DND-41 (cell line): Measurements from ENCODE around the gene KLF15.

Source experiments
- ATAC-seq: fragments of 200-7000 bp; cut with Tn5 transposase; 3 replicates; pipeline ENCODE4 v1.9.1; 2021; ENCODE audit warnings: low read depth; ENCODE audit not compliant: insufficient read depth
- DNase-seq: peaks from one replicate; pipeline ENCODE4 v3.0.0-alpha.2; 2020
- H2AFZ ChIP-seq: 2 replicates; pipeline ENCODE4 v1.6.0; 2012; ENCODE audit warnings: low read depth, low read length
- H3K27ac ChIP-seq: 2 replicates; pipeline ENCODE4 v1.5.1; 2012; ENCODE audit warnings: low read length, inconsistent platforms
- H3K27me3 ChIP-seq: fragments of 200-600 bp; sonication (generic); 2 replicates; pipeline ENCODE4 v1.6.0; 2012; ENCODE audit warnings: low read length, mild to moderate bottlenecking, inconsistent platforms; ENCODE audit not compliant: insufficient read depth, poor library complexity
- H3K36me3 ChIP-seq: 2 replicates; pipeline ENCODE4 v1.5.1; 2012; ENCODE audit warnings: low read length, inconsistent platforms; ENCODE audit not compliant: insufficient read depth
- H3K4me1 ChIP-seq: 2 replicates; pipeline ENCODE4 v1.5.1; 2012; ENCODE audit warnings: mild to moderate bottlenecking, low read length; ENCODE audit not compliant: insufficient read depth
- H3K4me2 ChIP-seq: 2 replicates; pipeline ENCODE4 v1.6.0; 2012; ENCODE audit warnings: mild to moderate bottlenecking, moderate library complexity, low read length, inconsistent platforms; ENCODE audit not compliant: insufficient read depth
- H3K4me3 ChIP-seq, 2 experiments: fragments of 200-600 bp in 1 of 2; shearing (Covaris generic) in 1 of 2; 2 replicates each; pipeline ENCODE4 v1.5.1; 2012 to 2016; ENCODE audit warnings: inconsistent platforms in 2 of 2, low read length in 2 of 2, mild to moderate bottlenecking in 2 of 2, low read depth in 1 of 2, moderate library complexity in 1 of 2
- H3K79me2 ChIP-seq: 2 replicates; pipeline ENCODE4 v1.6.0; 2012; ENCODE audit warnings: low read length, inconsistent platforms; ENCODE audit not compliant: insufficient read depth
- H3K9ac ChIP-seq: 2 replicates; pipeline ENCODE4 v1.6.0; 2012; ENCODE audit warnings: low read depth, mild to moderate bottlenecking, inconsistent platforms, low read length, moderate library complexity
- H3K9me3 ChIP-seq: 2 replicates; pipeline ENCODE4 v1.5.1; 2012; ENCODE audit warnings: low read length, moderate library complexity, mild to moderate bottlenecking, inconsistent platforms; ENCODE audit not compliant: insufficient read depth, severe bottlenecking
- H4K20me1 ChIP-seq: 2 replicates; pipeline ENCODE4 v1.6.0; 2012; ENCODE audit warnings: low read length; ENCODE audit not compliant: insufficient read depth
- EZH2 ChIP-seq: IDR thresholded peaks from 3 replicates; pipeline ENCODE4 v1.6.1; 2012; ENCODE audit warnings: borderline replicate concordance, low read depth, mild to moderate bottlenecking, moderate library complexity, low read length, inconsistent platforms; ENCODE audit not compliant: severe bottlenecking
- TF ChIP-seq, protein P1 (sequence below): IDR thresholded peaks from 2 replicates; pipeline ENCODE4 v1.5.1; 2012; ENCODE audit warnings: borderline replicate concordance, low read length, moderate library complexity, mild to moderate bottlenecking; ENCODE audit not compliant: poor library complexity, severe bottlenecking; ENCODE audit errors: extremely low read depth

Gene KLF15

DNA sequence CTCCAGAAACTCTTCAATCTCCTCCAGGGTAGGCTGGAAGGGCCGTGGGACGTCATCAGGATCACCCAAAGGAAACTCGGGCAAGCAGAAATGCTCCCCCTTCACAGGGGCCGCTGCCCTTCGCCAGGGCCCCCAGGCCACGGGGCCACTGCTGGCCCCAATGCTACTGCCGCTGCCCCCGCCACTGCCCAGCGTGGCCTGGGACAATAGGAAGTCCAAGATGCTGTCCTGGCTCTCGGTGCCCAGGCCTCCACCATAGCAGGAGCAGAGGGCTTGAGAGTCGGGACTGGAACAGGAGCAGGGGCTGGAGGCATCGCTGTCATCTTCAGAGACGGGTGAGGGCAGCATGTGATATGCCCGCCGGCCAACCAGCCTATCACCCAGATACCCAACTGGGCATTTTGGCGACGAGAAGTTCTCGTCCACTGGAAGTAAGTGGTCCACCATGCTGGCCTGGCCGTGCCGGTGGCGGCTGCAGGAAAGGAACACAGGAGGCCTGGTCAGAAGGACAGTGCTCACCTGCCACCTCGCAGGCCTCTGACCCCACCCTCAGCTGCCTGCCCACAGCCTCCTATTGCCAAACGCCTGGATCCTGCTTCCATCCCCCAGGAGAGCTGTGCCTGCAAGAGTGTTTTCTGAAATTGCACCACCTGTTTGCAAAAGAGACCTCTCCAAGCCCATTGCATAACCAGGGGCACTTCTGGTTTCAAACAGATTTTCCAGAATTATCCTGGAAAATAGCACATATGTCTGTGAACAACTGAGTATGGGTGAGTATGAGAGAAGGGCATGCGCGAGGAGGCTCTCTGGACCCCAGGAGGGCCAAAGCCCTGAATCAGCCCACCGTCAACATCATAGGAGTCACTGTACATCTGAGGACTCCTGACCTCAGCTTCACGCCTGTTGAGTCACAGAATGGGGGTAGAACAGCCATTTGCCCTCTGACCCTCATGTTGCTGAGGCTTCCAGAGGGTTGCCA lies 4.4 kb downstream of the KLF15 start:
- no peak overlapping the region for H3K4me2 ChIP-seq
- DNase-seq (no peak), ATAC-seq (no peak)

GRCh38 chr3:126351771-126352475 lies 5.3 kb downstream of the KLF15 start:
- Histone ChIP-seq H3K79me2 (no peaks in the 10 kb centered on the region), H3K36me3 (no peaks in the 10 kb centered on the region), H3K27me3 (no peaks in the 10 kb centered on the region), H3K4me2 (no peak overlapping the region), H3K4me1 (no peaks in the 10 kb centered on the region), H2AFZ (no peak overlapping the region), H3K4me3 (no peak overlapping the region), H3K9ac (no peak overlapping the region), H4K20me1 (no peaks in the 10 kb centered on the region), H3K9me3 (no peaks in the 10 kb centered on the region), H3K27ac (no peak overlapping the region)
- DNase-seq (no peak), ATAC-seq (no peak)
- TF ChIP-seq EZH2 = no peak
- TF ChIP-seq, protein P1, sequence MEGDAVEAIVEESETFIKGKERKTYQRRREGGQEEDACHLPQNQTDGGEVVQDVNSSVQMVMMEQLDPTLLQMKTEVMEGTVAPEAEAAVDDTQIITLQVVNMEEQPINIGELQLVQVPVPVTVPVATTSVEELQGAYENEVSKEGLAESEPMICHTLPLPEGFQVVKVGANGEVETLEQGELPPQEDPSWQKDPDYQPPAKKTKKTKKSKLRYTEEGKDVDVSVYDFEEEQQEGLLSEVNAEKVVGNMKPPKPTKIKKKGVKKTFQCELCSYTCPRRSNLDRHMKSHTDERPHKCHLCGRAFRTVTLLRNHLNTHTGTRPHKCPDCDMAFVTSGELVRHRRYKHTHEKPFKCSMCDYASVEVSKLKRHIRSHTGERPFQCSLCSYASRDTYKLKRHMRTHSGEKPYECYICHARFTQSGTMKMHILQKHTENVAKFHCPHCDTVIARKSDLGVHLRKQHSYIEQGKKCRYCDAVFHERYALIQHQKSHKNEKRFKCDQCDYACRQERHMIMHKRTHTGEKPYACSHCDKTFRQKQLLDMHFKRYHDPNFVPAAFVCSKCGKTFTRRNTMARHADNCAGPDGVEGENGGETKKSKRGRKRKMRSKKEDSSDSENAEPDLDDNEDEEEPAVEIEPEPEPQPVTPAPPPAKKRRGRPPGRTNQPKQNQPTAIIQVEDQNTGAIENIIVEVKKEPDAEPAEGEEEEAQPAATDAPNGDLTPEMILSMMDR = peak; percentile 28

More for the DNA sequence above, 4.4 kb downstream of the KLF15 start:
- Histone ChIP-seq H3K27ac (no peak overlapping the region), H3K4me1 (no peaks in the 10 kb centered on the region), H4K20me1 (no peaks in the 10 kb centered on the region), H3K36me3 (no peaks in the 10 kb centered on the region), H3K27me3 (no peaks in the 10 kb centered on the region), H2AFZ (no peak overlapping the region), H3K79me2 (no peaks in the 10 kb centered on the region), H3K9me3 (no peaks in the 10 kb centered on the region), H3K9ac (no peak overlapping the region), H3K4me3 (no peak overlapping the region)
- TF ChIP-seq EZH2 = no peak
- TF ChIP-seq, protein P1 = no peak

GRCh38 chr3:126351086-126351770 lies 6.0 kb downstream of the KLF15 start:
- H3K27me3 ChIP-seq = no peaks in the 10 kb centered on the region
- H4K20me1 ChIP-seq = no peaks in the 10 kb centered on the region
- no peaks in the 10 kb centered on the region for H3K9me3 ChIP-seq
- ATAC-seq (no peak), DNase-seq (no peak)
- TF ChIP-seq, protein P1 = no peak
- no peak for TF ChIP-seq EZH2
- H3K4me1 ChIP-seq = no peaks in the 10 kb centered on the region
- H3K4me2 ChIP-seq = no peak overlapping the region
- no peak overlapping the region for H2AFZ ChIP-seq
- no peak overlapping the region for H3K27ac ChIP-seq
- no peaks in the 10 kb centered on the region for H3K79me2 ChIP-seq
- H3K9ac ChIP-seq = no peak overlapping the region
- H3K36me3 ChIP-seq = no peaks in the 10 kb centered on the region
- H3K4me3 ChIP-seq = no peak overlapping the region
